GM23338 (cell line): ENCODE data around the gene C4BPA. TPM values are rescaled to one million over a fixed set of nuclear protein-coding genes. Genes with fewer than 3 reads are reported as not detected.

Experiments
- ATAC-seq: fragments of 200-7000 bp; cut with Tn5 transposase; 3 replicates; pipeline ENCODE4 v1.9.1; 2020
- DNase-seq: peaks from one replicate; pipeline ENCODE4 v3.0.0-alpha.2; 2015; ENCODE audit warnings: low spot score
- H2AFZ ChIP-seq: fragments of 200-600 bp; sonication (generic); 2 replicates; pipeline ENCODE4 v1.8.0; 2016; ENCODE audit warnings: antibody characterized with exemption, mild to moderate bottlenecking, moderate library complexity
- H3F3A ChIP-seq: fragments of 200-600 bp; sonication (generic); replicated peaks from 2 replicates; pipeline ENCODE4 v1.8.0; 2017; ENCODE audit warnings: antibody characterized with exemption, mixed run types, low read depth
- H3K27ac ChIP-seq: fragments of 200-600 bp; sonication (generic); 2 replicates; pipeline ENCODE4 v1.6.1; 2016; ENCODE audit warnings: low read depth
- H3K27me3 ChIP-seq: fragments of 200-600 bp; sonication (generic); 2 replicates; pipeline ENCODE4 v1.8.0; 2016; ENCODE audit warnings: mild to moderate bottlenecking, mixed run types, moderate library complexity; ENCODE audit not compliant: insufficient read depth
- H3K36me3 ChIP-seq: fragments of 200-600 bp; sonication (generic); 2 replicates; pipeline ENCODE4 v1.8.0; 2016; ENCODE audit warnings: mild to moderate bottlenecking; ENCODE audit not compliant: insufficient read depth
- H3K4me1 ChIP-seq: fragments of 200-600 bp; sonication (generic); 2 replicates; pipeline ENCODE4 v1.8.0; 2016; ENCODE audit warnings: mild to moderate bottlenecking, moderate library complexity; ENCODE audit not compliant: insufficient read depth
- H3K4me2 ChIP-seq: fragments of 200-600 bp; sonication (generic); 2 replicates; pipeline ENCODE4 v1.7.1; 2017; ENCODE audit warnings: mixed run types
- H3K4me3 ChIP-seq: fragments of 200-600 bp; sonication (generic); 2 replicates; pipeline ENCODE4 v1.6.1; 2016; ENCODE audit warnings: mixed run types
- H3K79me2 ChIP-seq: fragments of 200-600 bp; sonication (generic); replicated peaks from 2 replicates; pipeline ENCODE4 v1.8.0; 2017; ENCODE audit warnings: mild to moderate bottlenecking; ENCODE audit not compliant: insufficient read depth
- H3K9me2 ChIP-seq: fragments of 200-600 bp; sonication (generic); 2 replicates; pipeline ENCODE4 v1.8.0; 2017; ENCODE audit not compliant: insufficient read depth
- H4K20me1 ChIP-seq: fragments of 200-600 bp; sonication (generic); replicated peaks from 2 replicates; pipeline ENCODE4 v1.8.0; 2017; ENCODE audit warnings: mild to moderate bottlenecking; ENCODE audit not compliant: insufficient read depth
- H3K27ac Mint-ChIP-seq: 2 replicates; pipeline ENCODE4 v1.8.0; 2020; ENCODE audit warnings: inconsistent platforms, mild to moderate bottlenecking, moderate library complexity, mixed read lengths
- H3K27me3 Mint-ChIP-seq: 3 replicates; pipeline ENCODE4 v1.8.0; 2022; ENCODE audit warnings: low read depth, mild to moderate bottlenecking, moderate library complexity, mixed read lengths, inconsistent platforms; ENCODE audit not compliant: insufficient read depth, poor library complexity
- H3K36me3 Mint-ChIP-seq: 3 replicates; pipeline ENCODE4 v1.8.0; 2021; ENCODE audit warnings: low read depth, mild to moderate bottlenecking, inconsistent platforms, moderate library complexity, mixed read lengths
- H3K4me1 Mint-ChIP-seq: 3 replicates; pipeline ENCODE4 v1.8.0; 2020; ENCODE audit warnings: mild to moderate bottlenecking, inconsistent platforms, mixed read lengths
- H3K4me3 Mint-ChIP-seq: 3 replicates; pipeline ENCODE4 v1.8.0; 2021; ENCODE audit warnings: moderate library complexity, mild to moderate bottlenecking, inconsistent platforms, mixed read lengths
- H3K9me3 Mint-ChIP-seq: 3 replicates; pipeline ENCODE4 v1.8.0; 2020; ENCODE audit warnings: moderate library complexity, mild to moderate bottlenecking, inconsistent platforms, mixed read lengths
- CREB1 ChIP-seq: fragments of 250-450 bp; sonication (Bioruptor Pico); IDR thresholded peaks from 2 replicates; pipeline ENCODE4 v1.5.0; 2020; ENCODE audit warnings: low read depth, mild to moderate bottlenecking, moderate library complexity
- EZH2 ChIP-seq: fragments of 200-600 bp; sonication (generic); IDR thresholded peaks from one replicate; pipeline ENCODE4 v1.8.0; 2017; ENCODE audit warnings: antibody characterized with exemption, mild to moderate bottlenecking, low read depth; ENCODE audit not compliant: unreplicated experiment
- EZH2phosphoT487 ChIP-seq: fragments of 200-600 bp; sonication (generic); IDR thresholded peaks from one replicate; pipeline ENCODE4 v1.8.1; 2018; ENCODE audit warnings: antibody characterized with exemption; ENCODE audit not compliant: unreplicated experiment
- JUNB ChIP-seq: IDR thresholded peaks from one replicate; pipeline ENCODE4 v1.6.1; 2016; ENCODE audit warnings: antibody characterized with exemption; ENCODE audit not compliant: unreplicated experiment
- POLR2AphosphoS5 ChIP-seq: IDR thresholded peaks from 2 replicates; pipeline ENCODE4 v1.6.1; 2016; ENCODE audit warnings: antibody characterized with exemption, low read depth
- ZNF114 ChIP-seq: fragments of 250-450 bp; sonication (Bioruptor Pico); IDR thresholded peaks from 2 replicates; pipeline ENCODE4 v1.5.0; 2020; ENCODE audit warnings: mild to moderate bottlenecking, moderate library complexity
- ZNF331 ChIP-seq: fragments of 250-450 bp; sonication (Bioruptor Pico); IDR thresholded peaks from 2 replicates; pipeline ENCODE4 v1.5.0; 2020; ENCODE audit warnings: low read depth, mild to moderate bottlenecking, moderate library complexity
- polyA plus RNA-seq: library from polyadenylated mRNA; unstranded; fragments of >200 nt; fragmentation: Nextera tagmentation; extraction: Ambion mirVana; gene quantifications from 2 replicates; pipeline ENCODE4 v1.2.1, GENCODE V29; 2016
- total RNA-seq: library from RNA; depleted of rRNA; stranded (reverse); fragments of >200 nt; shearing (Covaris generic); gene quantifications from 2 replicates; pipeline ENCODE4 v1.2.3, GENCODE V29; 2014
- TF ChIP-seq, protein P1 (sequence below): IDR thresholded peaks from one replicate; pipeline ENCODE4 v1.6.1; 2018; ENCODE audit warnings: antibody characterized with exemption; ENCODE audit not compliant: unreplicated experiment
- TF ChIP-seq, protein P2 (sequence below): IDR thresholded peaks from 2 replicates; pipeline ENCODE4 v1.6.1; 2016; ENCODE audit warnings: antibody characterized with exemption

The C4BPA gene
- total and polyA plus RNA-seq, 2 experiments from 2014 or later = not detected

- Histone ChIP-seq H4K20me1 (no peaks in the 10 kb centered on the region; the same call in 1 of the 2 replicates), H3F3A (no peaks in the 10 kb centered on the region), H3K4me1 (no peaks in the 10 kb centered on the region), H2AFZ (no peak overlapping the region), H3K27me3 (no peaks in the 10 kb centered on the region), H3K36me3 (peaks cover 10% of the 10 kb centered on the region; the same call in 1 of the 2 replicates), H3K9me2 (no peaks in the 10 kb centered on the region), H3K27ac (no peak overlapping the region), H3K4me2 (no peak overlapping the region), H3K79me2 (no peaks in the 10 kb centered on the region), H3K4me3 (no peak overlapping the region)
- H3K4me3 Mint-ChIP-seq = no peak overlapping the region
- no peak for ATAC-seq
- H3K9me3 Mint-ChIP-seq = no peaks in the 10 kb centered on the region
- no peak overlapping the region for H3K27ac Mint-ChIP-seq
- H3K4me1 Mint-ChIP-seq = peaks cover 9% of the 10 kb centered on the region; the same call in 2 of the 3 replicates
- TF ChIP-seq, protein P1, sequence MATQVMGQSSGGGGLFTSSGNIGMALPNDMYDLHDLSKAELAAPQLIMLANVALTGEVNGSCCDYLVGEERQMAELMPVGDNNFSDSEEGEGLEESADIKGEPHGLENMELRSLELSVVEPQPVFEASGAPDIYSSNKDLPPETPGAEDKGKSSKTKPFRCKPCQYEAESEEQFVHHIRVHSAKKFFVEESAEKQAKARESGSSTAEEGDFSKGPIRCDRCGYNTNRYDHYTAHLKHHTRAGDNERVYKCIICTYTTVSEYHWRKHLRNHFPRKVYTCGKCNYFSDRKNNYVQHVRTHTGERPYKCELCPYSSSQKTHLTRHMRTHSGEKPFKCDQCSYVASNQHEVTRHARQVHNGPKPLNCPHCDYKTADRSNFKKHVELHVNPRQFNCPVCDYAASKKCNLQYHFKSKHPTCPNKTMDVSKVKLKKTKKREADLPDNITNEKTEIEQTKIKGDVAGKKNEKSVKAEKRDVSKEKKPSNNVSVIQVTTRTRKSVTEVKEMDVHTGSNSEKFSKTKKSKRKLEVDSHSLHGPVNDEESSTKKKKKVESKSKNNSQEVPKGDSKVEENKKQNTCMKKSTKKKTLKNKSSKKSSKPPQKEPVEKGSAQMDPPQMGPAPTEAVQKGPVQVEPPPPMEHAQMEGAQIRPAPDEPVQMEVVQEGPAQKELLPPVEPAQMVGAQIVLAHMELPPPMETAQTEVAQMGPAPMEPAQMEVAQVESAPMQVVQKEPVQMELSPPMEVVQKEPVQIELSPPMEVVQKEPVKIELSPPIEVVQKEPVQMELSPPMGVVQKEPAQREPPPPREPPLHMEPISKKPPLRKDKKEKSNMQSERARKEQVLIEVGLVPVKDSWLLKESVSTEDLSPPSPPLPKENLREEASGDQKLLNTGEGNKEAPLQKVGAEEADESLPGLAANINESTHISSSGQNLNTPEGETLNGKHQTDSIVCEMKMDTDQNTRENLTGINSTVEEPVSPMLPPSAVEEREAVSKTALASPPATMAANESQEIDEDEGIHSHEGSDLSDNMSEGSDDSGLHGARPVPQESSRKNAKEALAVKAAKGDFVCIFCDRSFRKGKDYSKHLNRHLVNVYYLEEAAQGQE = no peak
- TF ChIP-seq CREB1 (CRISPR knock-in tag) (no peak), EZH2phosphoT487 (no peak)
- no peak for DNase-seq
- peaks cover 38% of the 10 kb centered on the region for H3K36me3 Mint-ChIP-seq
- peaks cover 2% of the 10 kb centered on the region for H3K27me3 Mint-ChIP-seq
Observed at GRCh38 chr1:207063014-207063413, 41.0 kb upstream of the C4BPA start.

DNA sequence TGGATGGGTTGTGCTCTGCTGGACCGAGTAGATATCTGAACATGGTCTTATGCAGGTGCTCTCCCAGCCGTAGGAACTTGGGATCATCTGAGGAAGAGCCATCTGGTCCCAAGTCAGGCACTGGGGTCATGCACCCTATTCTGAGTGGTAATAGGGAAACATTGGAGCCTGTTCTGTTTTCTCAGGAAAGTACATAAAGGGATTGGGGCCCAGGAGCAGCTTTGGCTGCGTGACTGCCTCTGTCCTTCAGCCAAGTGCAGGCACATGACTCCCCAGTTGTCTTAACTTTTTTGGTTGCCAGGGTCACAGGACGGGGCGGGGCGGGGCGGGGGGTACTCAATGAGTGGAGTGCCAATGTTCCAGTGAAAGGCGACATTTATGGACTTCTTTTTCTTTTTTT lies 39.5 kb upstream of the C4BPA start:
- DNase-seq = no peak

DNA sequence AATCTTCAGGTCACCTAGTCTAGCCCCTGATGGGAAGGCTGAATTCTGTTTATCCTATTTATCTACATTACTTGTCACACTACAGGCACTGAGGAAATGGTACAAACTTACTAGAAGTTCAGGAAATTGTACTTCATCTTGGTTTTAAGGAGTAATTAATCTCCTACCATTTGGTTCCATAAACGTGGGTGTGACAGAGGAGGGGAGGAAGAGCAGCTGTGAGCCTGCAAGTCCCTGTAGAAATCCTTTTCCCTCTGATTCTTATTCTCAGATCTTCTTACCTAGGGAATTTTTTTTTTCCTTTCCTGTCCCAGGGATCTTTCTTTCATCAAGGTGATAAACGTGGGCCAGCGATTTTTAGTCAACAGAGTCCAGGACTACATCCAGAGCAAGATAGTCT lies 36.8 kb upstream of the C4BPA start:
- H2AFZ ChIP-seq = no peak overlapping the region
- no peaks in the 10 kb centered on the region for H3K4me1 Mint-ChIP-seq
- H3K4me3 ChIP-seq = no peak overlapping the region
- ATAC-seq (no peak), DNase-seq (no peak)
- no peaks in the 10 kb centered on the region for H3F3A ChIP-seq
- H3K27ac ChIP-seq = no peak overlapping the region
- H3K36me3 ChIP-seq = peaks cover 9% of the 10 kb centered on the region
- no peak overlapping the region for H3K27ac Mint-ChIP-seq
- H3K4me1 ChIP-seq = no peaks in the 10 kb centered on the region
- no peak overlapping the region for H3K4me3 Mint-ChIP-seq
- H3K4me2 ChIP-seq = no peak overlapping the region
- H3K9me2 ChIP-seq = no peaks in the 10 kb centered on the region
- H3K27me3 Mint-ChIP-seq = no peaks in the 10 kb centered on the region
- H3K79me2 ChIP-seq = no peaks in the 10 kb centered on the region
- no peaks in the 10 kb centered on the region for H3K27me3 ChIP-seq
- H3K9me3 Mint-ChIP-seq = no peaks in the 10 kb centered on the region
- peaks cover 44% of the 10 kb centered on the region for H3K36me3 Mint-ChIP-seq
- H4K20me1 ChIP-seq = no peaks in the 10 kb centered on the region
- TF ChIP-seq JUNB (no peak), ZNF114 (CRISPR knock-in tag) (no peak), EZH2 (no peak), EZH2phosphoT487 (no peak), ZNF331 (CRISPR knock-in tag) (no peak)
- TF ChIP-seq, protein P2, sequence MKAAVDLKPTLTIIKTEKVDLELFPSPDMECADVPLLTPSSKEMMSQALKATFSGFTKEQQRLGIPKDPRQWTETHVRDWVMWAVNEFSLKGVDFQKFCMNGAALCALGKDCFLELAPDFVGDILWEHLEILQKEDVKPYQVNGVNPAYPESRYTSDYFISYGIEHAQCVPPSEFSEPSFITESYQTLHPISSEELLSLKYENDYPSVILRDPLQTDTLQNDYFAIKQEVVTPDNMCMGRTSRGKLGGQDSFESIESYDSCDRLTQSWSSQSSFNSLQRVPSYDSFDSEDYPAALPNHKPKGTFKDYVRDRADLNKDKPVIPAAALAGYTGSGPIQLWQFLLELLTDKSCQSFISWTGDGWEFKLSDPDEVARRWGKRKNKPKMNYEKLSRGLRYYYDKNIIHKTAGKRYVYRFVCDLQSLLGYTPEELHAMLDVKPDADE = no peak
- TF ChIP-seq, protein P1 = no peak

More for the DNA sequence above, 39.5 kb upstream of the C4BPA start:
- Histone ChIP-seq H2AFZ (no peak overlapping the region), H3K9me2 (no peaks in the 10 kb centered on the region), H4K20me1 (no peaks in the 10 kb centered on the region), H3F3A (no peaks in the 10 kb centered on the region), H3K79me2 (no peaks in the 10 kb centered on the region), H3K4me2 (no peak overlapping the region), H3K36me3 (peaks cover 10% of the 10 kb centered on the region; the same call in 1 of the 2 replicates), H3K27me3 (no peaks in the 10 kb centered on the region), H3K4me3 (no peak overlapping the region), H3K4me1 (no peaks in the 10 kb centered on the region), H3K27ac (no peak overlapping the region)
- H3K27me3 Mint-ChIP-seq = peaks cover 2% of the 10 kb centered on the region
- H3K4me3 Mint-ChIP-seq = no peak overlapping the region
- peaks cover 43% of the 10 kb centered on the region for H3K36me3 Mint-ChIP-seq
- no peak for ATAC-seq
- no peak for TF ChIP-seq POLR2AphosphoS5
- peaks cover 2% of the 10 kb centered on the region; the same call in 1 of the 3 replicates for H3K4me1 Mint-ChIP-seq
- H3K9me3 Mint-ChIP-seq = no peaks in the 10 kb centered on the region
- H3K27ac Mint-ChIP-seq = no peak overlapping the region
